Pancreas (tissue), 10 donors: Measurements from ENCODE around the gene RRAGD. TPM values are rescaled to one million over a fixed set of nuclear protein-coding genes. Genes with fewer than 3 reads are reported as not detected.

Experiments
- ATAC-seq, 4 donors: fragments of 200-7000 bp; cut with Tn5 transposase; one replicate each; pipeline versions ENCODE4 v1.8.0 to v1.9.1; 2020; ENCODE audit warnings: mild to moderate bottlenecking in 4 of 4, moderate library complexity in 4 of 4
- DNase-seq, 6 donors: peaks; one replicate each; pipeline ENCODE4 v3.0.0-alpha.2; 2020
- FAIRE-seq: peaks from 2 replicates; lab custom pipeline; 2012; peaks lifted over from hg19 to GRCh38; lab: Jason Lieb, UNC
- H3K27ac ChIP-seq, 4 donors: fragments of 200-600 bp; sonication (generic); 1 replicate in 3 of 4; 2 replicates in 1 of 4; pipeline versions ENCODE4 v1.5.0 to v1.8.0; 2020
- H3K27me3 ChIP-seq, 4 donors: fragments of 200-600 bp; one replicate each; pipeline ENCODE4 v1.8.0; 2021
- H3K36me3 ChIP-seq, 3 donors: fragments of 200-600 bp; sonication (generic) in 1 of 3; one replicate each; pipeline versions ENCODE4 v1.5.0 to v1.8.0; 2020 to 2021
- H3K4me1 ChIP-seq, 3 donors: fragments of 200-600 bp; one replicate each; pipeline ENCODE4 v1.8.0; 2021
- H3K4me3 ChIP-seq, 4 donors: fragments of 200-600 bp; sonication (generic) in 2 of 4; one replicate each; pipeline versions ENCODE4 v1.5.0 to v1.8.0; 2020 to 2021
- H3K9me3 ChIP-seq, 4 donors: fragments of 200-600 bp; one replicate each; pipeline ENCODE4 v1.8.0; 2021
- WGBS, 2 donors: extraction: QIAGEN DNeasy Blood & Tissue Kit; methylation state at CpG; one replicate each; pipeline ENCODE4 v1.1.7; 2013; 5-methylcytosine and 5-hydroxymethylcytosine counted together
- intact Hi-C, 3 donors: fragments of 100-400 bp; cut with DNase I; formaldehyde crosslinking; loops; one replicate each; pipeline versions ENCODE4 v1.11.1 to v1.14.2; 2022
- polyA plus RNA-seq, 2 donors: library from polyadenylated mRNA; stranded (reverse); fragments of 200-250 nt; gene quantifications; one replicate each; pipeline ENCODE4 v1.2.3, GENCODE V29; 2013
- total RNA-seq, 6 donors: library from RNA; stranded (reverse); fragmentation: NEBNext Ultra II Directional in 4 of 6; extraction: Animal tissue kit (Norgen Biotek cat#: 25700) in 4 of 6; gene quantifications; one replicate each; pipeline versions ENCODE4 v1.2.1 to v1.2.4, GENCODE V29; 2021 to 2023
- TF ChIP-seq, protein P1 (sequence below), 4 donors: fragments of 200-600 bp; sonication (generic) in 3 of 4; IDR thresholded peaks; one replicate each; pipeline versions ENCODE4 v1.5.0 to v1.8.0; 2021; ENCODE audit warnings: antibody characterized with exemption in 4 of 4
- donor health status: healthy with polysubstance abuse.
- donor health status: DM: no; HTN: no; CAD: no; lungs with moderate emphysema.
- donor health status: DM: no; HTN: no; CAD: no.
- donor health status: control.
- donor health status: control.
- donor health status: Bipolar disorder and iron deficiency.
- donor health status: DM: yes; HTN: yes; CAD: no.
- donor health status: DM: no; HTN: no; CAD: no.
- donor health status: DM: no; HTN: no; CAD: no.
- donor health status: DM: yes; HTN: yes; CAD: no.

The RRAGD gene
- total and polyA plus RNA-seq, 8 donors, result 2.8 to 15.4 (median 10.2) TPM

GRCh38 chr6:89433252-89434149, 21.4 kb upstream of the RRAGD start:
- intact Hi-C loops, result loop anchor here in 1 of 3 donors (5.0 kb wide), 1 partner anchor 169 kb away; no protein-coding TSS in a partner anchor
- Histone ChIP-seq H3K4me1 (no peaks in the 10 kb centered on the region), H3K36me3 (no peaks in the 10 kb centered on the region), H3K27me3 (no peaks in the 10 kb centered on the region), H3K4me3 (peak overlapping the region; percentile 92 to 96 (median 94)), H3K9me3 (no peaks in the 10 kb centered on the region), H3K27ac (peak overlapping the region in 3 of 4 donors; percentile 22 to 33 (median 33))
- peak; percentile 4 to 85 (median 32) for DNase-seq
- TF ChIP-seq, protein P1, sequence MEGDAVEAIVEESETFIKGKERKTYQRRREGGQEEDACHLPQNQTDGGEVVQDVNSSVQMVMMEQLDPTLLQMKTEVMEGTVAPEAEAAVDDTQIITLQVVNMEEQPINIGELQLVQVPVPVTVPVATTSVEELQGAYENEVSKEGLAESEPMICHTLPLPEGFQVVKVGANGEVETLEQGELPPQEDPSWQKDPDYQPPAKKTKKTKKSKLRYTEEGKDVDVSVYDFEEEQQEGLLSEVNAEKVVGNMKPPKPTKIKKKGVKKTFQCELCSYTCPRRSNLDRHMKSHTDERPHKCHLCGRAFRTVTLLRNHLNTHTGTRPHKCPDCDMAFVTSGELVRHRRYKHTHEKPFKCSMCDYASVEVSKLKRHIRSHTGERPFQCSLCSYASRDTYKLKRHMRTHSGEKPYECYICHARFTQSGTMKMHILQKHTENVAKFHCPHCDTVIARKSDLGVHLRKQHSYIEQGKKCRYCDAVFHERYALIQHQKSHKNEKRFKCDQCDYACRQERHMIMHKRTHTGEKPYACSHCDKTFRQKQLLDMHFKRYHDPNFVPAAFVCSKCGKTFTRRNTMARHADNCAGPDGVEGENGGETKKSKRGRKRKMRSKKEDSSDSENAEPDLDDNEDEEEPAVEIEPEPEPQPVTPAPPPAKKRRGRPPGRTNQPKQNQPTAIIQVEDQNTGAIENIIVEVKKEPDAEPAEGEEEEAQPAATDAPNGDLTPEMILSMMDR (IDR thresholded peaks at IDR 0.05), result no peak
- 1% methylated on average over 38 to 80 of the region's 80 CpGs for WGBS, 2 donors
- FAIRE-seq, result no peak
- peak; percentile 41 to 58 (median 48) for ATAC-seq

DNA sequence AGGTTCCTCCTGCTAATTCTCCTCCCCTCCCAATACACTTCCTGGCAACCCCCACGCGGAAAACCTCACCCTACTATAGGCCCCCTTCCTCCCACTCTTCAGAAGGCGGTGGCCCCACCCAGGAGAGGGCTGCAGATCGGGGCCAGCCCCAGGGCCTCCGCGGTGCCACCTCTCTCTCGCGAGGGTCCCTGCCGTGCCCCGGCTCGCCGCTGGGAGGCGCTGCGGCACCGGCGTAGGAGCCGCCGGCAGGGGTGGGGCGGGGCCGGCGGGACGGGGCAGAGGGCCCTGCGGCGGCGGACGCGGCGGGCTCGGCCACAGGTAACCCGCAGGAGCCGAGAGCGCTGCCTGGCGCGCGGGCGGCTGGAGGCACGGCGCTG, 20.8 kb upstream of the RRAGD start, which contains the start of gene ANKRD6:
TSS of gene ANKRD6 (plus strand) at position 278 of the 377 bp plus-strand sequence. CDS start 133,825 bp downstream, outside the sequence.
- ATAC-seq (peak; percentile 94 to 98 (median 97)), FAIRE-seq (no peak), DNase-seq (peak; percentile 59 to 98 (median 88))
- intact Hi-C loops, result loop anchor here in 1 of 3 donors (5.0 kb wide), 1 partner anchor 169 kb away; no protein-coding TSS in a partner anchor
- Histone ChIP-seq H3K4me3 (peak within 1 kb of the TSS; percentile 92 to 96 (median 94)), H3K4me1 (no peaks in the 10 kb centered on the region), H3K36me3 (no peaks in the 10 kb centered on the region), H3K27me3 (no peaks in the 10 kb centered on the region), H3K9me3 (no peaks in the 10 kb centered on the region), H3K27ac (peak within 1 kb of the TSS in 3 of 4 donors; percentile 22 to 33 (median 33))
- TF ChIP-seq, protein P1 (IDR thresholded peaks at IDR 0.05), result peak; percentile 75 to 90 (median 86)
- WGBS, 2 donors, result 0% methylated on average over 28 to 38 of the region's 38 CpGs

DNA sequence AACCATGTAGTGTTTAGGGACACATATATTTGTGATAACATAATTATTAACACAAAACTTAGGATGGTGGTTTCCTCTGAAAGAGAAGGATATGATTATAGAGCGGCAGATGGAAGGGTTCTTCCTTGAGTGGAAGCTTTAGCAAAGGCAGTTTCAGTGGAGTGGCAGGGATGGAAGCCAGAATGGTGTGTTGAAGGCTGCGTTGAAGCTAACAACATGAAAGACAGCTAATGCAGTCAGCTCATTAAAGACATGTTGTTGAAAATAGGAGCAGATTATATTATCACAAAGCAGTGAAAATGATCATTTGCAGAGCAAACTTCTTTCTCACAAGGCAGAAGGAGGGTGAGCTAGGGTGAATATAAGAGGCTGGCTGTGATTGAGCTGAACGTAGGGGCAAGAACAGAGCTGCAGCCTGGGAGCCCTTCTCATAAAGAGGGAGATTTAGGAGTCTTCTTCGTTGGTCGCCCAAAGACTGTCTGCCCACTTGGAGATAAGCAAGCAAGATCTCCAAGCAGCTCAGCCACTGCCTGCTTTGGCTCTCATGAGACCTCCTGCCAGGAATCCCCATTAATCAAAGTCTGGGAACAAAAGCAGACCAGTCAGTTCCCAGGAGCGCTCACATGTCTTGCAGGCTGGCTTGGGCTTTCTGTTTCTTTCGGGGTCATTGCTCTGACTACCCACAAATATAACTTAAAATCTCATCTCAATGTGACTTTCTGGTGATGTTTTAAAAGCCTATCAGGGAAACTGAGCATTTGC, 18.3 kb upstream of the RRAGD start:
- no peaks in the 10 kb centered on the region for H3K9me3 ChIP-seq
- DNase-seq, result peak in 4 of 6 donors; percentile 16 to 38 (median 22)
- H3K4me1 ChIP-seq, result no peaks in the 10 kb centered on the region
- ATAC-seq, result peak in 1 of 4 donors; percentile 64
- no peaks in the 10 kb centered on the region for H3K27me3 ChIP-seq
- H3K27ac ChIP-seq, result peak overlapping the region in 3 of 4 donors; percentile 5 to 47 (median 23)
- TF ChIP-seq, protein P1 (IDR thresholded peaks at IDR 0.05), result no peak
- H3K4me3 ChIP-seq, result no peak overlapping the region
- H3K36me3 ChIP-seq, result no peaks in the 10 kb centered on the region
- no peak for FAIRE-seq
- intact Hi-C loops, result loop anchor here in 1 of 3 donors (5.0 kb wide), 1 partner anchor 172 kb away; no protein-coding TSS in a partner anchor
- 18 to 21% methylated on average over 7 of the region's 7 CpGs for WGBS, 2 donors

DNA sequence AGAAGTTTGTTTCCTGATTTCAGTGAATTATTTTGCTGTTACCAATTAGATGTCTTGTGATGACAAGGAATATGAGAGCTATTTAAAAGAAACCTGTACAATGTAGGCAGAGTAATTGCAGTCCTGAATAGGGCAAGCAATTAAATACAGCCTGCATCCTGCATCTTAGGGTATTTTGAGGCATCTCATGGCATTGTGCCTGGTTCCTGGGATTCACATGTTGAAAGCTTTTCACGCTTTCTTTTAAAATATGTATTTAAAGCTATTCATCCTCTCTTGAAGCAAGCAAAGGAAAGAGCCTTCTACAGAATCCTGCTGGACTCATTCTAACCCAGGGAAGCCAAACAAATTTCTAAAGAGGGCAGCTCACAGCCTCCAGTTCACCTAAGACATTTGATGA, 4.7 kb upstream of the RRAGD start:
- ATAC-seq, result no peak
- H3K36me3 ChIP-seq, result no peaks in the 10 kb centered on the region
- no peaks in the 10 kb centered on the region for H3K27me3 ChIP-seq
- WGBS, 2 donors, result 79 to 97% methylated on average over 1 of the region's 1 CpG
- no peaks in the 10 kb centered on the region for H3K4me1 ChIP-seq
- DNase-seq, result no peak
- intact Hi-C loops, result no loop called here
- TF ChIP-seq, protein P1 (IDR thresholded peaks at IDR 0.05), result no peak
- no peaks in the 10 kb centered on the region for H3K9me3 ChIP-seq
- H3K27ac ChIP-seq, result no peak overlapping the region
- FAIRE-seq, result no peak
- no peak overlapping the region for H3K4me3 ChIP-seq
